ENCODE measurements around the gene PSME3. TPM values are rescaled to one million over a fixed set of nuclear protein-coding genes. Genes with fewer than 3 reads are reported as not detected.

PSME3 gene
- total and polyA plus RNA-seq, 2 of the 13 experiments (the other 11 are each of a cell fraction or from before 2014, with no cell fraction given) = 66.3 to 135 TPM

DNA sequence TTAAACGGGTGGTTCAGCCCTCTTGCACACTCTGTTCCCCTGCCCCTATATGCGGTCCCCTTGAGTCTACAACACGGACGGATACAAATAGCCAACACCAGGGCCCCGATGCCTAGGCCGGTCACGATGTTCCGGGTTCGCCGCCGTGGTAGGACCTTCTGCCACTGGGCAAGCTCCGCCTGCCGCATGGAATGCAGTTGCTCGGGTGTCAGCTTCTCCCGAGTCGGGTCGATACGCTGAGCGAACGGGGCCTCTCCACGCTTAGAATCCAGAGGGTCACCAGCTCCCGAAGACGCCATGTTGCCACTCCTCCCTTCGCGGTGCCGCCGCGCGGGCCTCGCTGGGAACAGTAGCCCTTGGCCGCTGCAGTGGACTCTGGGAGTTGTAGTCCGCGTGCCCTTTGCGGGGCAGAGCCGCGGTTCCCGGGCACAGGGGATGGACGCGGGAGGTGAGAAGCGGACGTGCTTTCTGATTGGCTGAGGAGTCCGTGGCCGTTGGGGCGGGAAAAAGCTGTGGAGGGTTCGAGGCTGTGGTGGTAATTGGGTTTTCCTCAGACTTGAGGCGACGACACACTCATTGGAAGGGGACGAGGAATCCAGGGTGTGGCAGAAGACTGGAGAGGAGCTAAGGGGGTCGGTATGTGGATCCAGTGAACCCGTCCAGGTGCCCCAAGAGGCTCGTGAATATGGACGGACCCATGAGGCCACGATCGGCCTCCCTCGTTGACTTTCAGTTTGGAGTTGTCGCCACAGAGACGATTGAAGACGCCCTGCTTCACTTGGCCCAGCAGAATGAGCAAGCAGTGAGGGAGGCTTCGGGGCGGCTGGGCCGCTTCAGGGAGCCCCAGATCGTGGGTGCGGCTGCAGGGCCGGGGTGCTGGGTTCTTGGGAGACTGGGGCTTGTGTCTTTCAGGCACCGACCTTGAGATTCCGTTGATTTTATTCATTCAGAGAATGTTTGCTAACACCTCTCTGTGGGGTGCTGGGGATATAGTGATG lies 34.5 kb upstream of the PSME3 start, which contains the start of the genes CNTD1 and COA3 (continued):
- no peak for TF ChIP-seq ZNF740 (CRISPR knock-in tag; IDR thresholded peaks at IDR 0.05)
- TF ChIP-seq RBAK (CRISPR knock-in tag; IDR thresholded peaks at IDR 0.05) = 0 out of 2 replicates have a peak, but pooled peaks have one; percentile 37
- no peak for TF ChIP-seq HDAC6 (IDR thresholded peaks at IDR 0.05; ENCODE audit: low read depth, low read length)
- peak; percentile 83 for TF ChIP-seq MXD4 (CRISPR knock-in tag; IDR thresholded peaks at IDR 0.05)
- TF ChIP-seq MAFK (conservative IDR thresholded peaks at IDR 0.05 in 1 of 2, IDR thresholded peaks at IDR 0.05 in 1 of 2; ENCODE audit: low read length in 2 of 2) = no peak
- TF ChIP-seq, protein P1, sequence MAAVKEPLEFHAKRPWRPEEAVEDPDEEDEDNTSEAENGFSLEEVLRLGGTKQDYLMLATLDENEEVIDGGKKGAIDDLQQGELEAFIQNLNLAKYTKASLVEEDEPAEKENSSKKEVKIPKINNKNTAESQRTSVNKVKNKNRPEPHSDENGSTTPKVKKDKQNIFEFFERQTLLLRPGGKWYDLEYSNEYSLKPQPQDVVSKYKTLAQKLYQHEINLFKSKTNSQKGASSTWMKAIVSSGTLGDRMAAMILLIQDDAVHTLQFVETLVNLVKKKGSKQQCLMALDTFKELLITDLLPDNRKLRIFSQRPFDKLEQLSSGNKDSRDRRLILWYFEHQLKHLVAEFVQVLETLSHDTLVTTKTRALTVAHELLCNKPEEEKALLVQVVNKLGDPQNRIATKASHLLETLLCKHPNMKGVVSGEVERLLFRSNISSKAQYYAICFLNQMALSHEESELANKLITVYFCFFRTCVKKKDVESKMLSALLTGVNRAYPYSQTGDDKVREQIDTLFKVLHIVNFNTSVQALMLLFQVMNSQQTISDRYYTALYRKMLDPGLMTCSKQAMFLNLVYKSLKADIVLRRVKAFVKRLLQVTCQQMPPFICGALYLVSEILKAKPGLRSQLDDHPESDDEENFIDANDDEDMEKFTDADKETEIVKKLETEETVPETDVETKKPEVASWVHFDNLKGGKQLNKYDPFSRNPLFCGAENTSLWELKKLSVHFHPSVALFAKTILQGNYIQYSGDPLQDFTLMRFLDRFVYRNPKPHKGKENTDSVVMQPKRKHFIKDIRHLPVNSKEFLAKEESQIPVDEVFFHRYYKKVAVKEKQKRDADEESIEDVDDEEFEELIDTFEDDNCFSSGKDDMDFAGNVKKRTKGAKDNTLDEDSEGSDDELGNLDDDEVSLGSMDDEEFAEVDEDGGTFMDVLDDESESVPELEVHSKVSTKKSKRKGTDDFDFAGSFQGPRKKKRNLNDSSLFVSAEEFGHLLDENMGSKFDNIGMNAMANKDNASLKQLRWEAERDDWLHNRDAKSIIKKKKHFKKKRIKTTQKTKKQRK (IDR thresholded peaks at IDR 0.05; ENCODE audit: low read length) = no peak
- peak; percentile 90 for TF ChIP-seq TAF15 (IDR thresholded peaks at IDR 0.05; ENCODE audit: low read depth, low read length, poor library complexity, severe bottlenecking)
- peak; percentile 90 for TF ChIP-seq PHF5A (CRISPR knock-in tag; IDR thresholded peaks at IDR 0.05; ENCODE audit: low read depth, unreplicated experiment)
- TF ChIP-seq, protein P2, sequence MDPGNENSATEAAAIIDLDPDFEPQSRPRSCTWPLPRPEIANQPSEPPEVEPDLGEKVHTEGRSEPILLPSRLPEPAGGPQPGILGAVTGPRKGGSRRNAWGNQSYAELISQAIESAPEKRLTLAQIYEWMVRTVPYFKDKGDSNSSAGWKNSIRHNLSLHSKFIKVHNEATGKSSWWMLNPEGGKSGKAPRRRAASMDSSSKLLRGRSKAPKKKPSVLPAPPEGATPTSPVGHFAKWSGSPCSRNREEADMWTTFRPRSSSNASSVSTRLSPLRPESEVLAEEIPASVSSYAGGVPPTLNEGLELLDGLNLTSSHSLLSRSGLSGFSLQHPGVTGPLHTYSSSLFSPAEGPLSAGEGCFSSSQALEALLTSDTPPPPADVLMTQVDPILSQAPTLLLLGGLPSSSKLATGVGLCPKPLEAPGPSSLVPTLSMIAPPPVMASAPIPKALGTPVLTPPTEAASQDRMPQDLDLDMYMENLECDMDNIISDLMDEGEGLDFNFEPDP (CRISPR knock-in tag; conservative IDR thresholded peaks at IDR 0.05) = no peak
- TF ChIP-seq, protein P3, sequence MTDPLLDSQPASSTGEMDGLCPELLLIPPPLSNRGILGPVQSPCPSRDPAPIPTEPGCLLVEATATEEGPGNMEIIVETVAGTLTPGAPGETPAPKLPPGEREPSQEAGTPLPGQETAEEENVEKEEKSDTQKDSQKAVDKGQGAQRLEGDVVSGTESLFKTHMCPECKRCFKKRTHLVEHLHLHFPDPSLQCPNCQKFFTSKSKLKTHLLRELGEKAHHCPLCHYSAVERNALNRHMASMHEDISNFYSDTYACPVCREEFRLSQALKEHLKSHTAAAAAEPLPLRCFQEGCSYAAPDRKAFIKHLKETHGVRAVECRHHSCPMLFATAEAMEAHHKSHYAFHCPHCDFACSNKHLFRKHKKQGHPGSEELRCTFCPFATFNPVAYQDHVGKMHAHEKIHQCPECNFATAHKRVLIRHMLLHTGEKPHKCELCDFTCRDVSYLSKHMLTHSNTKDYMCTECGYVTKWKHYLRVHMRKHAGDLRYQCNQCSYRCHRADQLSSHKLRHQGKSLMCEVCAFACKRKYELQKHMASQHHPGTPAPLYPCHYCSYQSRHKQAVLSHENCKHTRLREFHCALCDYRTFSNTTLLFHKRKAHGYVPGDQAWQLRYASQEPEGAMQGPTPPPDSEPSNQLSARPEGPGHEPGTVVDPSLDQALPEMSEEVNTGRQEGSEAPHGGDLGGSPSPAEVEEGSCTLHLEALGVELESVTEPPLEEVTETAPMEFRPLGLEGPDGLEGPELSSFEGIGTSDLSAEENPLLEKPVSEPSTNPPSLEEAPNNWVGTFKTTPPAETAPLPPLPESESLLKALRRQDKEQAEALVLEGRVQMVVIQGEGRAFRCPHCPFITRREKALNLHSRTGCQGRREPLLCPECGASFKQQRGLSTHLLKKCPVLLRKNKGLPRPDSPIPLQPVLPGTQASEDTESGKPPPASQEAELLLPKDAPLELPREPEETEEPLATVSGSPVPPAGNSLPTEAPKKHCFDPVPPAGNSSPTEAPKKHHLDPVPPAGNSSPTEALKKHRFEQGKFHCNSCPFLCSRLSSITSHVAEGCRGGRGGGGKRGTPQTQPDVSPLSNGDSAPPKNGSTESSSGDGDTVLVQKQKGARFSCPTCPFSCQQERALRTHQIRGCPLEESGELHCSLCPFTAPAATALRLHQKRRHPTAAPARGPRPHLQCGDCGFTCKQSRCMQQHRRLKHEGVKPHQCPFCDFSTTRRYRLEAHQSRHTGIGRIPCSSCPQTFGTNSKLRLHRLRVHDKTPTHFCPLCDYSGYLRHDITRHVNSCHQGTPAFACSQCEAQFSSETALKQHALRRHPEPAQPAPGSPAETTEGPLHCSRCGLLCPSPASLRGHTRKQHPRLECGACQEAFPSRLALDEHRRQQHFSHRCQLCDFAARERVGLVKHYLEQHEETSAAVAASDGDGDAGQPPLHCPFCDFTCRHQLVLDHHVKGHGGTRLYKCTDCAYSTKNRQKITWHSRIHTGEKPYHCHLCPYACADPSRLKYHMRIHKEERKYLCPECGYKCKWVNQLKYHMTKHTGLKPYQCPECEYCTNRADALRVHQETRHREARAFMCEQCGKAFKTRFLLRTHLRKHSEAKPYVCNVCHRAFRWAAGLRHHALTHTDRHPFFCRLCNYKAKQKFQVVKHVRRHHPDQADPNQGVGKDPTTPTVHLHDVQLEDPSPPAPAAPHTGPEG (CRISPR knock-in tag; IDR thresholded peaks at IDR 0.05) = no peak
- no peak; the same call in 1 of the 2 replicates for TF ChIP-seq ZNF850 (CRISPR knock-in tag; conservative IDR thresholded peaks at IDR 0.05)
- peak; percentile 89; the same call in 1 of the 2 replicates for TF ChIP-seq NFE2L1 (CRISPR knock-in tag; IDR thresholded peaks at IDR 0.05; ENCODE audit: borderline replicate concordance)
- 0 out of 2 replicates have a peak, but pooled peaks have one; percentile 6 for TF ChIP-seq ZNF597 (CRISPR knock-in tag; IDR thresholded peaks at IDR 0.05)

Data from HepG2 (cell line).